Activated CD8-positive, alpha-beta T cell treated with anti-CD3 and anti-CD28 coated beads for 36 hours (primary cell): ENCODE measurements around the gene PPP1CB. TPM values are rescaled to one million over a fixed set of nuclear protein-coding genes. Genes with fewer than 3 reads are reported as not detected.

Source experiments
- ATAC-seq: fragments of 200-7000 bp; cut with Tn5 transposase; one replicate; pipeline ENCODE4 v1.10.0; 2021; ENCODE audit warnings: mild to moderate bottlenecking, moderate library complexity
- CTCF ChIA-PET: fragments of 350-600 bp; sonication (Branson Sonifier 250); formaldehyde crosslinking; loops from one replicate; lab custom pipeline; 2021; ENCODE audit warnings: antibody characterized with exemption; lab: Charles Lee
- POLR2A ChIA-PET: fragments of 350-600 bp; sonication (Branson Sonifier 250); formaldehyde crosslinking; loops from one replicate; lab custom pipeline; 2021; ENCODE audit warnings: antibody characterized with exemption; lab: Charles Lee
- DNase-seq: peaks from one replicate; pipeline ENCODE4 v3.0.0-alpha.2; 2020
- H3K27ac Mint-ChIP-seq: one replicate; pipeline ENCODE4 v1.8.0; 2021; ENCODE audit warnings: mild to moderate bottlenecking, mixed read lengths
- H3K27me3 Mint-ChIP-seq: one replicate; pipeline ENCODE4 v1.8.0; 2021; ENCODE audit warnings: mixed read lengths
- H3K36me3 Mint-ChIP-seq: one replicate; pipeline ENCODE4 v1.8.0; 2021; ENCODE audit warnings: low read depth, mixed read lengths
- H3K4me1 Mint-ChIP-seq: one replicate; pipeline ENCODE4 v1.8.0; 2021; ENCODE audit warnings: low read depth, mixed read lengths
- H3K4me3 Mint-ChIP-seq: one replicate; pipeline ENCODE4 v1.8.0; 2021; ENCODE audit warnings: mild to moderate bottlenecking, moderate library complexity, mixed read lengths
- H3K9me3 Mint-ChIP-seq: one replicate; pipeline ENCODE4 v1.8.0; 2021; ENCODE audit warnings: mixed read lengths
- intact Hi-C: fragments of 100-400 bp; cut with micrococcal nuclease; formaldehyde crosslinking; loops from one replicate; pipeline ENCODE4 v1.10.0; 2022
- total RNA-seq, 2 experiments: library from RNA; stranded (reverse); gene quantifications; one replicate each; pipeline ENCODE4 v1.2.3, GENCODE V29; 2021
- TF ChIP-seq, protein P1 (sequence below): fragments of 200-600 bp; IDR thresholded peaks from one replicate; pipeline ENCODE4 v1.8.0; 2022; ENCODE audit warnings: antibody characterized with exemption, mild to moderate bottlenecking

Gene PPP1CB
- total RNA-seq, 2 experiments from 2014 or later = 206 to 216 TPM

DNA sequence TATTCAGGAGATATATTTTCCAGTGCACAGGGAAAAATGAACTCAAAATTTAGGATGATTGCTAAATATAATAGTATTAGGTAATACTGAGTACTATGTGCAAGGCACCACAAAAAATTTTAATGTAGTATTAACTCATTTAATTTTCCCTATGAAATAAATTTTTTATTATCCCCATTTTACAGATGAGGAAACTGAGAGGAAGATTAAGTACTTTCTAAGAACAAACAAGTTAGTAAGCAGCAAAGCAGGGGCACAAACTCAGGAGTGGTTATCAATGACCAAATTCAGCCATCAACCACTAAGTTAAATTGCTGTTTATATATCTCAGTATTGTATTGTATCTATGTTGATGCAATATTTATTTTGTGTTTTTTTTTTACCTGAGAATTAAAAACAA is 73.2 kb downstream of the PPP1CB start:
- TF ChIP-seq, protein P1, sequence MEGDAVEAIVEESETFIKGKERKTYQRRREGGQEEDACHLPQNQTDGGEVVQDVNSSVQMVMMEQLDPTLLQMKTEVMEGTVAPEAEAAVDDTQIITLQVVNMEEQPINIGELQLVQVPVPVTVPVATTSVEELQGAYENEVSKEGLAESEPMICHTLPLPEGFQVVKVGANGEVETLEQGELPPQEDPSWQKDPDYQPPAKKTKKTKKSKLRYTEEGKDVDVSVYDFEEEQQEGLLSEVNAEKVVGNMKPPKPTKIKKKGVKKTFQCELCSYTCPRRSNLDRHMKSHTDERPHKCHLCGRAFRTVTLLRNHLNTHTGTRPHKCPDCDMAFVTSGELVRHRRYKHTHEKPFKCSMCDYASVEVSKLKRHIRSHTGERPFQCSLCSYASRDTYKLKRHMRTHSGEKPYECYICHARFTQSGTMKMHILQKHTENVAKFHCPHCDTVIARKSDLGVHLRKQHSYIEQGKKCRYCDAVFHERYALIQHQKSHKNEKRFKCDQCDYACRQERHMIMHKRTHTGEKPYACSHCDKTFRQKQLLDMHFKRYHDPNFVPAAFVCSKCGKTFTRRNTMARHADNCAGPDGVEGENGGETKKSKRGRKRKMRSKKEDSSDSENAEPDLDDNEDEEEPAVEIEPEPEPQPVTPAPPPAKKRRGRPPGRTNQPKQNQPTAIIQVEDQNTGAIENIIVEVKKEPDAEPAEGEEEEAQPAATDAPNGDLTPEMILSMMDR = no peak
- Mint-ChIP-seq H3K27me3 (no peaks in the 10 kb centered on the region), H3K36me3 (no peaks in the 10 kb centered on the region), H3K4me3 (no peak overlapping the region), H3K9me3 (no peaks in the 10 kb centered on the region), H3K27ac (no peak overlapping the region), H3K4me1 (peaks cover 9% of the 10 kb centered on the region)
- ChIA-PET CTCF (interaction anchor here (0.8 to 1.6 kb wide), 5 partner anchors 12 to 377 kb away, joined by 3 to 4 read pairs (median 3); no protein-coding TSS in a partner anchor), POLR2A (interaction anchor here (0.6 kb wide), 1 partner anchor 12 kb away, joined by 3 read pairs; no protein-coding TSS in a partner anchor)
- no peak for ATAC-seq
- no peak for DNase-seq
- intact Hi-C loops = loop anchor here (5.0 kb wide), 1 partner anchor 127 kb away; no protein-coding TSS in a partner anchor

DNA sequence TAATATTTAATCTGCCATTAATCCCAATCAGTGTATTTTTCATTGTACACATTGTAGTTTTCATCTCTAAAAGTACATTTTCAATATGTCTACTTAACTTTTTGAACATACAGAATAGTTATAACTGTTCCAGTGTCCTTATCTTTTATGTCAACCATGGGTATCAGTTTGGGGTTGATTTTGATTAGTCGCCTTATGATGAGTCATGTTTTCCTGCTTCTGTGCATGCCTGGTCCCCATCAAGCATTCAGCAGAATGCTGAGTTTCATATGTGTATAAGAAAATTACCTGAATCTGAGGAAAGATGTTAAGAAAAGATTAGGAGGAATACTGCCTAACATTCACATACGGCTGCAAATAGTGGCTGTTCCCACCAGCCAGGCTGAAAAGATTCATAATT is 76.8 kb downstream of the PPP1CB start:
- ChIA-PET POLR2A (no interaction called here), CTCF (interaction anchor here (1.6 kb wide), 1 partner anchor 29 kb away, joined by 3 read pairs; no protein-coding TSS in a partner anchor)
- Mint-ChIP-seq H3K4me3 (no peak overlapping the region), H3K4me1 (peaks cover 6% of the 10 kb centered on the region), H3K27ac (no peak overlapping the region), H3K27me3 (no peaks in the 10 kb centered on the region), H3K36me3 (no peaks in the 10 kb centered on the region), H3K9me3 (no peaks in the 10 kb centered on the region)
- TF ChIP-seq, protein P1 = no peak
- ATAC-seq = peak; percentile 30
- DNase-seq = no peak
- intact Hi-C loops = no loop called here

DNA sequence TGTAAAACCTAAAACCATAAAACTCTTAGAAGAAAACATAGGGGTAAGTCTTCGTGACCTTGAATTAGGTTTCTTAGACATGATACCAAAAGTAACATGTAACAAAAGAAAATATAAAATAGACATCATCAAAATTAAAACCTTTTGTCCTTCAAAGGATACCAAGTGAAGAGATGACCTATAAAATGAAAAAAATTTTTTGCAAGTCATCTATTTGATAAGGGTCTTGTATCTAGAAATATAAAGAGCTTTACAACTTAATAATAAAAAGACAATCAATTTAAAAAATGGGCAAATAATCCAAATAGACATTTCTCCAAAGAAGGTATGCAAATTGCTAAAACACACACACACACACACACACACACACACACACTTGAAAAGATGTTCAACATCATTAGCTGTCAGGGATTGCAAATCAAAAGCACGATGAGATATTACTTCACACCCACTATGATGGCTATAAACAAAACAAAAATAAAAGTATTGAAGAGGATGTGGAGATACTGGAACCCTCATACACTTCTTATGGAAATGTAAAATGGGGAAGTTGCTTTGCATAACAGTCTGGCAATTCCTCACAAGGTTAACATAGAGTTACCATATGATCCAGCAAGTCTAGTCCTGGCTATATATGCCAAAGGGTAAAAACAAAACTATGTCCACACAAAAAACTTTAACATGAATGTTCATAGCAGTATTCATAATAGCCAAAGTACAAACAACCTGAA is 82.3 kb downstream of the PPP1CB start:
- no peak overlapping the region for H3K4me3 Mint-ChIP-seq
- H3K9me3 Mint-ChIP-seq = no peaks in the 10 kb centered on the region
- intact Hi-C loops = no loop called here
- CTCF ChIA-PET = interaction anchor here (1.7 kb wide), 1 partner anchor 13 kb away, joined by 5 read pairs; no protein-coding TSS in a partner anchor
- no peak overlapping the region for H3K27ac Mint-ChIP-seq
- H3K36me3 Mint-ChIP-seq = no peaks in the 10 kb centered on the region
- ATAC-seq (no peak), DNase-seq (no peak)
- no peaks in the 10 kb centered on the region for H3K27me3 Mint-ChIP-seq
- TF ChIP-seq, protein P1 = no peak
- H3K4me1 Mint-ChIP-seq = no peaks in the 10 kb centered on the region
- POLR2A ChIA-PET = interaction anchor here (1.1 kb wide), 1 partner anchor 36 kb away, joined by 3 read pairs; the partner anchor contains the start of gene TRMT61B

DNA sequence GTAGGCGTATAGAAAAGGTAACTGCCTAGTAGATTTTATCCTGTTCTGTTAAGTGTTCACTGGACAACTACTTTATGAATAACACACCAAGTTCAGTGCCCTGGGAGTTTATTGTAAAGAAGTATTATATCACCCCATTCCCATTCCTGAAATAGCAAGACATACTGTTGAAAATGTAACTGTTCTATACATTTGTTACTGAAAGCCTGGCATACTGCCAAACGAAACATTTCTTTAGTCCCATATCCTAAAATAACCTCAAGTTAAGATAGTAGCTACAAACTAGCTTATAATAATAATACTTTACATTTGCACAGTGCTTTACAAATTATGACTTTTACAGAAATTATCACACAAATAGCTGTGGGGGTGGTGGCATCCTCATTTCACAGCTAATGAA is 84.2 kb downstream of the PPP1CB start:
- H3K27ac Mint-ChIP-seq = no peak overlapping the region
- intact Hi-C loops = no loop called here
- no peaks in the 10 kb centered on the region for H3K4me1 Mint-ChIP-seq
- H3K27me3 Mint-ChIP-seq = no peaks in the 10 kb centered on the region
- no peak overlapping the region for H3K4me3 Mint-ChIP-seq
- ATAC-seq (no peak), DNase-seq (no peak)
- POLR2A ChIA-PET = no interaction called here
- no peaks in the 10 kb centered on the region for H3K9me3 Mint-ChIP-seq
- CTCF ChIA-PET = interaction anchor here (0.6 to 2.7 kb wide), 3 partner anchors 15 to 269 kb away, joined by 3 to 8 read pairs (median 3); no protein-coding TSS in a partner anchor
- TF ChIP-seq, protein P1 = no peak
- H3K36me3 Mint-ChIP-seq = no peaks in the 10 kb centered on the region

DNA sequence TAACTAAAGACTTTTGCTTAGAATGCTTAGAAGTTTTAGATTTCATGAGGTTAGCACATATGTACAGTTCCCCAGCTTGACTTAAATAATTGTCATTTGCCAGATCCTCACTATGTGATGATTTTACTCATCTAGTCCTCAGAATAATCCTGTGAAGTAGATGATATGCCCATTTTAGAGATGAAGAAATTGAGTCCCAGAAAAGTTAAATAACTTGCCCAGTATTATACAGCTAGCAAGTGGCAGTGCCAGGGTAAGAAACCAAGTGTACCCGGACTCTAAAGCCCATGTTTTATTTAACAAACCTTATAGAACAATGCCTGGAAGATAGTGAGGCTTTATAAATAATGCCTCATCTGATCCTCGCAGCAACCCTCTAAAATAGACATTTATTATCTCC is 87.3 kb downstream of the PPP1CB start:
- Mint-ChIP-seq H3K36me3 (no peaks in the 10 kb centered on the region), H3K4me1 (no peaks in the 10 kb centered on the region), H3K4me3 (no peak overlapping the region), H3K27me3 (no peaks in the 10 kb centered on the region), H3K9me3 (no peaks in the 10 kb centered on the region), H3K27ac (no peak overlapping the region)
- TF ChIP-seq, protein P1 = no peak
- ChIA-PET POLR2A (no interaction called here), CTCF (interaction anchor here (1.1 kb wide), 1 partner anchor 14 kb away, joined by 4 read pairs; no protein-coding TSS in a partner anchor)
- intact Hi-C loops = no loop called here
- DNase-seq (no peak), ATAC-seq (no peak)
